Measurements from ENCODE around the gene INTS6. TPM values are rescaled to one million over a fixed set of nuclear protein-coding genes. Genes with fewer than 3 reads are reported as not detected.

Gene INTS6
- total RNA-seq, 4 donors from 2014 or later, result 15.3 to 37.0 (median 25.2) TPM

DNA sequence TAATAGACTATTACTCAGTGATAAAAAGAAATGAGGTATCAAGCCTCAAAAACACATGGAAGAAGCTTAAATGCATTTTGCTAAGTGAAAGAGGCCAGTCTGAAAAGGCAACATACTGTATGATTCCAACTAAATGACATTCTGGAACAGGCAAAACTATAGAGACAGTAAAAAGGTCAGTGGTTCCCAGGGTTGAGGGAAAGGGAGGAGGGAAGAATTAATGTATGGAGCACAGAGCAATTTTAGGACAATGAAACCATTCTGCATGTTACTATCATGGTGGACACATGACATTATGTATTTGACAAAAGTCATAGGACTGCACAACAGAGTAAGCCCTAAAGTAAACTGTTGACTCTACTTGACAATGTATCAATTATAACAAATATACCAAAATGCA lies 119.0 kb downstream of the INTS6 start:
- no peaks in the 10 kb centered on the region for H3K4me1 ChIP-seq
- H3K36me3 ChIP-seq, result no peaks in the 10 kb centered on the region
- in situ Hi-C loops (cut with MboI; ENCODE audit: low pct_ligation_motif_present in 1 of 4, low pct_unique_long_range_greater_than_20kb in 1 of 4, low sequenced_read_pairs in 3 of 4) (no loop called here), intact Hi-C loops (cut with DNase I; ENCODE audit: low total_unique reads) (no loop called here)
- TF ChIP-seq, protein P1, sequence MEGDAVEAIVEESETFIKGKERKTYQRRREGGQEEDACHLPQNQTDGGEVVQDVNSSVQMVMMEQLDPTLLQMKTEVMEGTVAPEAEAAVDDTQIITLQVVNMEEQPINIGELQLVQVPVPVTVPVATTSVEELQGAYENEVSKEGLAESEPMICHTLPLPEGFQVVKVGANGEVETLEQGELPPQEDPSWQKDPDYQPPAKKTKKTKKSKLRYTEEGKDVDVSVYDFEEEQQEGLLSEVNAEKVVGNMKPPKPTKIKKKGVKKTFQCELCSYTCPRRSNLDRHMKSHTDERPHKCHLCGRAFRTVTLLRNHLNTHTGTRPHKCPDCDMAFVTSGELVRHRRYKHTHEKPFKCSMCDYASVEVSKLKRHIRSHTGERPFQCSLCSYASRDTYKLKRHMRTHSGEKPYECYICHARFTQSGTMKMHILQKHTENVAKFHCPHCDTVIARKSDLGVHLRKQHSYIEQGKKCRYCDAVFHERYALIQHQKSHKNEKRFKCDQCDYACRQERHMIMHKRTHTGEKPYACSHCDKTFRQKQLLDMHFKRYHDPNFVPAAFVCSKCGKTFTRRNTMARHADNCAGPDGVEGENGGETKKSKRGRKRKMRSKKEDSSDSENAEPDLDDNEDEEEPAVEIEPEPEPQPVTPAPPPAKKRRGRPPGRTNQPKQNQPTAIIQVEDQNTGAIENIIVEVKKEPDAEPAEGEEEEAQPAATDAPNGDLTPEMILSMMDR (IDR thresholded peaks at IDR 0.05), result no peak
- no peak for TF ChIP-seq EP300 (IDR thresholded peaks at IDR 0.05; ENCODE audit: low read depth)
- TF ChIP-seq POLR2AphosphoS5 (IDR thresholded peaks at IDR 0.05), result no peak
- TF ChIP-seq POLR2A (IDR thresholded peaks at IDR 0.05), result no peak
- H3K9me3 ChIP-seq, result no peaks in the 10 kb centered on the region
- H3K4me3 ChIP-seq, result no peak overlapping the region
- DNase-seq, result no peak
- H3K27me3 ChIP-seq, result no peaks in the 10 kb centered on the region
- no peak overlapping the region for H3K27ac ChIP-seq

DNA sequence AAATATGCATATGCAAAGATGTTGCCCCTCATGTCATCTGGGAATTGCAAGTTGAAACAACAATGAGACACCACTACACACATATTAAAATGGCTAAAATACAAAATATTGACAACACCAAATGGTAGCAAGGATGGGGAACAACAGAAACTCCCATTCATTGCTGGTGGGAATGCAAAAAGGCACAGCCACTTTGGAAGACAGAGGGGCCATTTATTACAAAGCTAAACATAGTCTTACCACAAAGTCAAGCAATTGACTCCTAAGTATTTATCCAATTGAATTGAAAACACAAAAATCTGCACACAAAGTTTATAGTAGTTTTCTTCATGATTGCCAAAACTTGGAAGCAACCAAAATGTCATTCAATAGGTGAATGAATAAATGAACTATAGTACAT lies 119.4 kb downstream of the INTS6 start:
- Histone ChIP-seq H3K36me3 (no peaks in the 10 kb centered on the region), H3K4me1 (no peaks in the 10 kb centered on the region), H3K4me3 (no peak overlapping the region), H3K27me3 (no peaks in the 10 kb centered on the region), H3K27ac (no peak overlapping the region), H3K9me3 (no peaks in the 10 kb centered on the region)
- no peak for DNase-seq
- in situ Hi-C loops (cut with MboI; ENCODE audit: low pct_ligation_motif_present in 1 of 4, low pct_unique_long_range_greater_than_20kb in 1 of 4, low sequenced_read_pairs in 3 of 4) (no loop called here), intact Hi-C loops (cut with DNase I; ENCODE audit: low total_unique reads) (no loop called here)
- TF ChIP-seq POLR2AphosphoS5 (IDR thresholded peaks at IDR 0.05), result no peak
- TF ChIP-seq, protein P1 (IDR thresholded peaks at IDR 0.05), result no peak
- TF ChIP-seq EP300 (IDR thresholded peaks at IDR 0.05; ENCODE audit: low read depth), result no peak
- TF ChIP-seq POLR2A (IDR thresholded peaks at IDR 0.05), result no peak

DNA sequence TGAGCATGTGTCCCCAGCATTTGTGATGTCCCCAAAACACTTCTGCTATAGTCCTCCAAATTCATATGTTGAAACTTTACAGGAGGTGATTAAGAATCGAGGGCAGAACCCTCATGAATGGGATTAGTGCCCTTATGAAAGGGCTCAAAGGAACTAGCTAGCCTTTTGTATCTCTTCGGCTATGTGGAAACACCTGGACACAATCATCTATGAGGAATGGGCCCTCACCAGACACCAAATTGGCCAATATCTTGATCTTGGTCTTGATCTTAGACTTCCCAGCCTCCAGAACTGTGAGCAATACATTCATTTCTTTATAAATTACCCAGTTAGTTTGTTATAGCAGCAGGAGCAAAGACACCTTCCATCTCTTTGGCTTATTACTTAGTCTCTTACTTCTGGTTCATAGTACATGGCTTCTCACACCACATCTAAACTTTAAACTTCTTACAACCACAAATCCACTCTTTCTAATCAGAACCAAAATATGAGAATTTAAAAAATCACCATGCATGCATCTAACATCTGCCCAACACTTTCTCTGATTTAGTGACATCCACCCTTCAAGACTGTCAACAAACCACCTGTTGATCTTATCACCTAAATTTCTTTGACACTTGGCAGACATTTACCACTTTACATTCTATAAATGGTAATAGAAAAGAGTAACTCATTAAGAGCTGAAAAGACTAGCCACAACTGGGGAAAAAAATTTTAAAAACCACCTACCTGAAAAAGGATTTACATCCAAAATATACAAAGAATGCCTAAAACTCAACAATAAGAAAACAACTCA lies 120.1 kb downstream of the INTS6 start:
- intact Hi-C loops (cut with DNase I; ENCODE audit: low total_unique reads), result no loop called here
- no peaks in the 10 kb centered on the region for H3K4me1 ChIP-seq
- TF ChIP-seq, protein P1 (IDR thresholded peaks at IDR 0.05), result no peak
- TF ChIP-seq POLR2A (IDR thresholded peaks at IDR 0.05) (no peak), POLR2AphosphoS5 (IDR thresholded peaks at IDR 0.05) (no peak), EP300 (IDR thresholded peaks at IDR 0.05; ENCODE audit: low read depth) (no peak)
- no peaks in the 10 kb centered on the region for H3K27me3 ChIP-seq
- H3K36me3 ChIP-seq, result no peaks in the 10 kb centered on the region
- DNase-seq, result no peak
- no peaks in the 10 kb centered on the region for H3K9me3 ChIP-seq
- WGBS, 2 donors (ENCODE audit: low coverage in 1 of 2), result 49 to 75% methylated on average over 2 of the region's 2 CpGs
- H3K4me3 ChIP-seq, result no peak overlapping the region
- in situ Hi-C loops (cut with MboI; ENCODE audit: low pct_ligation_motif_present in 1 of 4, low pct_unique_long_range_greater_than_20kb in 1 of 4, low sequenced_read_pairs in 3 of 4), result no loop called here
- no peak overlapping the region for H3K27ac ChIP-seq

DNA sequence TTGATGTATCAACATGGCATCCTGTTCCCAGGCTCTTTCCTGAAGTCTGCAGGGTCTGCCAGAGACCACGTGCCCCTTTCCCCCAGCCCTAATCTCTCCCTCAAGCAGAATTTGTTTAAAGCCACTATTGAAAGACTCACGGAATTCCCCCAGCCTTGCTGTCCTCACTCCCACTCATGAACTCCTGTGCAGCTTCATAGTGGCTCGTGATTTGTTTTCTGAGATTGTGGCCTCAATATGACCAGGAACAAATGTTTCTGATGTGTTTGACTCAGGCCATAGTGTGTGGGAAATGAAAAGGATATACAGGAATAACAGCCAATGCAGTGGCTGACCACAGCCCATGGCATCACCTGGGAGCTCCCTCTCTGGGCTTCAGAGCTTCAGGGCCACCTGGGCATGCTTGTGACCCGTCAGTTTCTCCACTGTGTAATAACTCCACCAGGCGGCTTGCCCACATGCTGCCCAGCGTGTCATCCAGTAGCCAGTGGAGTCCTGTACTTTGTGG lies 121.4 kb downstream of the INTS6 start:
- Histone ChIP-seq H3K9me3 (no peaks in the 10 kb centered on the region), H3K4me3 (no peak overlapping the region), H3K36me3 (no peaks in the 10 kb centered on the region), H3K27ac (no peak overlapping the region), H3K27me3 (no peaks in the 10 kb centered on the region), H3K4me1 (no peaks in the 10 kb centered on the region)
- intact Hi-C loops (cut with DNase I; ENCODE audit: low total_unique reads), result no loop called here
- in situ Hi-C loops (cut with MboI; ENCODE audit: low pct_ligation_motif_present in 1 of 4, low pct_unique_long_range_greater_than_20kb in 1 of 4, low sequenced_read_pairs in 3 of 4), result no loop called here
- 61 to 70% methylated on average over 3 to 6 of the region's 6 CpGs for WGBS, 2 donors (ENCODE audit: low coverage in 1 of 2)
- TF ChIP-seq POLR2A (IDR thresholded peaks at IDR 0.05), result no peak
- no peak for TF ChIP-seq POLR2AphosphoS5 (IDR thresholded peaks at IDR 0.05)
- TF ChIP-seq, protein P1 (IDR thresholded peaks at IDR 0.05), result no peak
- TF ChIP-seq EP300 (IDR thresholded peaks at IDR 0.05; ENCODE audit: low read depth), result no peak
- DNase-seq, result no peak
